Osteoblast (primary cell): ENCODE data around the gene DRC7. TPM values are rescaled to one million over a fixed set of nuclear protein-coding genes. Genes with fewer than 3 reads are reported as not detected.

ENCODE experiments used
- DNase-seq: peaks from one replicate; pipeline ENCODE4 v3.0.0; 2011; ENCODE audit warnings: low spot score, mixed read lengths; ENCODE audit not compliant: insufficient read length; ENCODE audit errors: missing footprints
- H2AFZ ChIP-seq: 2 replicates; pipeline ENCODE4 v1.6.0; 2011; ENCODE audit warnings: mild to moderate bottlenecking, low read length
- H3K27ac ChIP-seq: 2 replicates; pipeline ENCODE4 v1.5.1; 2011; ENCODE audit warnings: mild to moderate bottlenecking, low read depth, low read length, moderate library complexity
- H3K27me3 ChIP-seq: 2 replicates; pipeline ENCODE4 v1.6.0; 2012; ENCODE audit warnings: mild to moderate bottlenecking, control low read depth, inconsistent platforms, low read length, moderate library complexity; ENCODE audit not compliant: insufficient read depth
- H3K36me3 ChIP-seq: 2 replicates; pipeline ENCODE4 v1.5.1; 2011; ENCODE audit warnings: mild to moderate bottlenecking, low read length, control low read depth, moderate library complexity; ENCODE audit not compliant: insufficient read depth
- H3K4me1 ChIP-seq: 2 replicates; pipeline ENCODE4 v1.5.1; 2011; ENCODE audit warnings: mild to moderate bottlenecking, low read length, control low read depth, moderate library complexity; ENCODE audit not compliant: insufficient read depth
- H3K4me2 ChIP-seq: 2 replicates; pipeline ENCODE4 v1.6.0; 2011; ENCODE audit warnings: mild to moderate bottlenecking, low read length; ENCODE audit not compliant: insufficient read depth
- H3K4me3 ChIP-seq: fragments of 200-600 bp; sonication (generic); 3 replicates; pipeline ENCODE4 v1.5.1; 2012; ENCODE audit warnings: mild to moderate bottlenecking, low read length, inconsistent platforms; ENCODE audit not compliant: insufficient read depth
- H3K79me2 ChIP-seq: 2 replicates; pipeline ENCODE4 v1.6.0; 2012; ENCODE audit warnings: mild to moderate bottlenecking, low read length, control low read depth, inconsistent platforms; ENCODE audit not compliant: insufficient read depth
- H3K9me3 ChIP-seq: 2 replicates; pipeline ENCODE4 v1.5.1; 2011; ENCODE audit warnings: low read depth, low read length, control low read depth
- H4K20me1 ChIP-seq: 2 replicates; pipeline ENCODE4 v1.6.0; 2012; ENCODE audit warnings: mild to moderate bottlenecking, low read length, control low read depth; ENCODE audit not compliant: insufficient read depth
- CTCF ChIP-seq: IDR thresholded peaks from 2 replicates; pipeline ENCODE4 v1.5.1; 2011; ENCODE audit warnings: mild to moderate bottlenecking, low read depth, low read length, moderate library complexity; ENCODE audit errors: extremely low read depth
- total RNA-seq: library from RNA; depleted of rRNA; stranded (reverse); fragments of >200 nt; gene quantifications from 2 replicates; pipeline ENCODE4 v1.2.3, GENCODE V29; 2012

Gene DRC7
- total RNA-seq, 1 donor = not detected

- Histone ChIP-seq H3K36me3 (no peaks in the 10 kb centered on the region), H3K27ac (no peak overlapping the region), H2AFZ (no peak overlapping the region), H3K27me3 (no peaks in the 10 kb centered on the region), H3K4me3 (no peak overlapping the region), H3K4me2 (no peak overlapping the region), H4K20me1 (no peaks in the 10 kb centered on the region), H3K4me1 (peaks cover 13% of the 10 kb centered on the region), H3K79me2 (peaks cover 5% of the 10 kb centered on the region), H3K9me3 (peaks cover 2% of the 10 kb centered on the region)
- DNase-seq = no peak
- TF ChIP-seq CTCF = no peak
Observed at GRCh38 chr16:57732714-57733113, 38.1 kb downstream of the DRC7 start.

GRCh38 chr16:57734308-57734924 lies 39.8 kb downstream of the DRC7 start:
- no peaks in the 10 kb centered on the region for H4K20me1 ChIP-seq

GRCh38 chr16:57734925-57735754 lies 40.5 kb downstream of the DRC7 start:
- peaks cover 12% of the 10 kb centered on the region for H3K79me2 ChIP-seq
- no peak for TF ChIP-seq CTCF
- peak overlapping the region; percentile 96 for H3K4me2 ChIP-seq
- H2AFZ ChIP-seq = peak overlapping the region; percentile 81
- H3K27me3 ChIP-seq = no peaks in the 10 kb centered on the region
- H3K9me3 ChIP-seq = peaks cover 2% of the 10 kb centered on the region
- DNase-seq = peak; percentile 99
- H3K4me1 ChIP-seq = peaks cover 13% of the 10 kb centered on the region
- no peaks in the 10 kb centered on the region for H4K20me1 ChIP-seq
- peak overlapping the region; percentile 99 for H3K27ac ChIP-seq
- no peaks in the 10 kb centered on the region for H3K36me3 ChIP-seq
- H3K4me3 ChIP-seq = peak overlapping the region; percentile 89

More at GRCh38 chr16:57734308-57734924, 39.8 kb downstream of the DRC7 start:
- peak overlapping the region; percentile 78 for H3K27ac ChIP-seq
- H3K4me2 ChIP-seq = peak overlapping the region; percentile 85
- H3K79me2 ChIP-seq = peaks cover 12% of the 10 kb centered on the region
- DNase-seq = no peak
- H3K36me3 ChIP-seq = no peaks in the 10 kb centered on the region
- peak overlapping the region; percentile 81 for H2AFZ ChIP-seq
- H3K27me3 ChIP-seq = no peaks in the 10 kb centered on the region
- peaks cover 13% of the 10 kb centered on the region for H3K4me1 ChIP-seq
- peak overlapping the region; percentile 74 for H3K4me3 ChIP-seq
- peaks cover 2% of the 10 kb centered on the region for H3K9me3 ChIP-seq
- no peak for TF ChIP-seq CTCF

- Histone ChIP-seq H3K4me1 (peaks cover 13% of the 10 kb centered on the region), H3K9me3 (peaks cover 2% of the 10 kb centered on the region), H2AFZ (peak within 1 kb of the TSS; percentile 81), H3K27me3 (no peaks in the 10 kb centered on the region), H3K79me2 (peaks cover 12% of the 10 kb centered on the region), H3K4me2 (peak within 1 kb of the TSS; percentile 96), H3K4me3 (peak within 1 kb of the TSS; percentile 89), H4K20me1 (no peaks in the 10 kb centered on the region), H3K36me3 (no peaks in the 10 kb centered on the region), H3K27ac (peak within 1 kb of the TSS; percentile 99)
- DNase-seq = peak; percentile 72
- TF ChIP-seq CTCF = no peak
Observed at GRCh38 chr16:57735755-57736418, 41.3 kb downstream of the DRC7 start, which contains the start of gene KATNB1. TSS of gene KATNB1 (plus strand) at chr16:57735770. CDS start at chr16:57737244, 1,474 bp downstream.
